Psoas muscle (tissue), 8 donors: Measurements from ENCODE around the gene TFDP1. TPM values are rescaled to one million over a fixed set of nuclear protein-coding genes. Genes with fewer than 3 reads are reported as not detected.
"Not testable (repeated sequence)": the region's sequence is repeated elsewhere in the genome, so short reads cannot be mapped to it uniquely, and the experiment has no call there.

Source experiments
- ATAC-seq, 4 donors: fragments of 200-7000 bp; cut with Tn5 transposase; one replicate each; pipeline ENCODE4 v1.9.1; 2020; ENCODE audit warnings: moderate library complexity in 3 of 4, mild to moderate bottlenecking in 2 of 4
- DNase-seq, 2 donors: peaks; one replicate each; pipeline ENCODE4 v3.0.0-alpha.2; 2020
- H3K27ac ChIP-seq: fragments of 200-600 bp; one replicate; pipeline ENCODE4 v1.8.0; 2022
- H3K27me3 ChIP-seq, 3 donors: fragments of 200-600 bp in 1 of 3; one replicate each; pipeline versions ENCODE4 v1.6.1 to v1.8.0; 2013 to 2022; ENCODE audit warnings: low read length in 2 of 3, mild to moderate bottlenecking in 2 of 3, moderate library complexity in 1 of 3; ENCODE audit not compliant: insufficient read depth in 3 of 3
- H3K36me3 ChIP-seq, 2 donors: fragments of 200-600 bp in 1 of 2; one replicate each; pipeline versions ENCODE4 v1.6.1 to v1.8.0; 2013 to 2022; ENCODE audit warnings: low read depth in 1 of 2, mild to moderate bottlenecking in 1 of 2, moderate library complexity in 1 of 2; ENCODE audit not compliant: insufficient read depth in 1 of 2
- H3K4me1 ChIP-seq: fragments of 200-600 bp; one replicate; pipeline ENCODE4 v1.8.0; 2022
- H3K4me3 ChIP-seq: fragments of 200-600 bp; one replicate; pipeline ENCODE4 v1.8.0; 2022; ENCODE audit warnings: mild to moderate bottlenecking
- H3K9me3 ChIP-seq: fragments of 200-600 bp; one replicate; pipeline ENCODE4 v1.8.0; 2022
- CTCF ChIP-seq: fragments of 200-600 bp; IDR thresholded peaks from one replicate; pipeline ENCODE4 v1.8.0; 2022; ENCODE audit warnings: antibody characterized with exemption
- WGBS, 3 donors: extraction: QIAGEN DNeasy Blood & Tissue Kit; methylation state at CpG; one replicate each; pipeline versions ENCODE4 v1.1.6 to v1.1.7; 2013; 5-methylcytosine and 5-hydroxymethylcytosine counted together
- intact Hi-C, 2 donors: fragments of 100-400 bp; cut with DNase I; formaldehyde crosslinking; loops; one replicate each; pipeline versions ENCODE4 v1.11.0 to v1.14.2; 2022
- polyA plus RNA-seq, 3 donors: library from polyadenylated mRNA; stranded (reverse); fragments of 200-250 nt; gene quantifications; one replicate each; pipeline ENCODE4 v1.2.3, GENCODE V29; 2013
- total RNA-seq, 4 donors: library from RNA; stranded (reverse); fragmentation: NEBNext Ultra II Directional in 2 of 4; extraction: Animal tissue kit (Norgen Biotek cat#: 25700) in 2 of 4; gene quantifications; one replicate each; pipeline versions ENCODE4 v1.2.1 to v1.2.4, GENCODE V29; 2021 to 2023
- donor health status: healthy with polysubstance abuse.
- donor health status: DM: no; HTN: no; CAD: no; lungs with moderate emphysema.
- donor health status: Bipolar disorder and iron deficiency.
- donor health status: healthy.
- donor health status: DM: yes; HTN: yes; CAD: no.
- donor health status: DM: no; HTN: no; CAD: no.
- donor health status: DM: no; HTN: no; CAD: no.
- donor health status: DM: yes; HTN: yes; CAD: no.

The TFDP1 gene
- total and polyA plus RNA-seq, 7 donors, result 18.8 to 40.2 (median 31.4) TPM

GRCh38 chr13:113618455-113618854 lies 33.9 kb downstream of the TFDP1 start:
- peaks cover 0 to 2% of the 10 kb centered on the region in 2 donors for H3K36me3 ChIP-seq
- H3K4me3 ChIP-seq, result no peak overlapping the region
- DNase-seq (peak in 1 of 2 donors; percentile 18), ATAC-seq (no peak)
- no peaks in the 10 kb centered on the region for H3K9me3 ChIP-seq
- H3K27me3 ChIP-seq, result no peaks in the 10 kb centered on the region
- WGBS, 3 donors, result 95 to 97% (median 96%) methylated on average over 7 of the region's 7 CpGs
- TF ChIP-seq CTCF, result no peak
- no peaks in the 10 kb centered on the region for H3K4me1 ChIP-seq
- intact Hi-C loops, result no loop called here
- no peak overlapping the region for H3K27ac ChIP-seq

GRCh38 chr13:113620036-113620796 lies 35.7 kb downstream of the TFDP1 start:
- DNase-seq (peak in 1 of 2 donors; percentile 35), ATAC-seq (no peak)
- H3K4me1 ChIP-seq, result no peaks in the 10 kb centered on the region
- H3K36me3 ChIP-seq, result peaks cover 0 to 9% of the 10 kb centered on the region in 2 donors
- 74 to 77% (median 75%) methylated on average over 15 of the region's 15 CpGs for WGBS, 3 donors
- no peak overlapping the region for H3K27ac ChIP-seq
- intact Hi-C loops, result no loop called here
- TF ChIP-seq CTCF, result no peak
- H3K9me3 ChIP-seq, result no peaks in the 10 kb centered on the region
- H3K27me3 ChIP-seq, result no peaks in the 10 kb centered on the region
- H3K4me3 ChIP-seq, result no peak overlapping the region

- no peaks in the 10 kb centered on the region for H3K27me3 ChIP-seq
- intact Hi-C loops, result no loop called here
Observed at GRCh38 chr13:113621046-113621445, 36.5 kb downstream of the TFDP1 start.

GRCh38 chr13:113621498-113621897 lies 36.9 kb downstream of the TFDP1 start:
- intact Hi-C loops, H3K27me3 ChIP-seq, H3K9me3 ChIP-seq, H3K27ac ChIP-seq, H3K36me3 ChIP-seq, H3K4me1 ChIP-seq, ATAC-seq, H3K4me3 ChIP-seq: not testable (repeated sequence)
- WGBS, 3 donors, result 78 to 84% (median 79%) methylated on average over 13 of the region's 13 CpGs
- peak in 1 of 2 donors; percentile 44 for DNase-seq
- peak; percentile 30 for TF ChIP-seq CTCF

More at GRCh38 chr13:113621046-113621445, 36.5 kb downstream of the TFDP1 start:
- Histone ChIP-seq H3K4me3 (no peak overlapping the region), H3K27ac (no peak overlapping the region), H3K9me3 (no peaks in the 10 kb centered on the region), H3K4me1 (no peaks in the 10 kb centered on the region), H3K36me3 (peaks cover 0 to 9% of the 10 kb centered on the region in 2 donors)
- WGBS, 3 donors, result 93 to 98% (median 97%) methylated on average over 15 of the region's 15 CpGs
- peak in 1 of 2 donors; percentile 26 for DNase-seq
- TF ChIP-seq CTCF, result no peak
- no peak for ATAC-seq

- H3K4me3 ChIP-seq, intact Hi-C loops, ATAC-seq, H3K4me1 ChIP-seq, H3K27me3 ChIP-seq, H3K27ac ChIP-seq, H3K9me3 ChIP-seq, H3K36me3 ChIP-seq: not testable (repeated sequence)
- peak in 1 of 2 donors; percentile 32 for DNase-seq
- WGBS, 3 donors, result 93 to 97% (median 96%) methylated on average over 20 of the region's 20 CpGs
Observed at GRCh38 chr13:113621986-113622550, 37.5 kb downstream of the TFDP1 start.
